Measurements from ENCODE around the gene ANKRD37. TPM values are rescaled to one million over a fixed set of nuclear protein-coding genes. Genes with fewer than 3 reads are reported as not detected.

Gene ANKRD37
- total RNA-seq, 1 experiment from 2014 or later, result 3.6 TPM

DNA sequence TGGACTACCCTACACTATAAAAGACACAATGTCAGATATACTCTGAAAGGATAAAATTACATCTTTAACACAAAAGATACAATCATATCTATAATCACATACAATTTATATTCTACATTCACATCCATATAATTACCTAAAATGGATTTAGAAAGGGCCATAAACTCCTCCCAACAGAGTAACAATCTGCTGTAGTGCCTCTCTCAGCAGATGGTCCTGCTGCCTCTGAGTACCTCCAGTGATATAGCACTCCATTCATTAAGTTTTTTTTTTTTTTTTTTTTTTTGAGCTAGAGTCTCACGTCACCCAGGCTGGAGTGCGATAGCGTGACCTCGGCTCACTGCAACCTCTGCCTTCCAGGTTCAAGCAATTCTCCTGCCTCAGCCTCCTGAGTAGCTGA lies 7.4 kb downstream of the ANKRD37 start:
- Histone ChIP-seq H3K9me3 (no peaks in the 10 kb centered on the region), H3K4me3 (ENCODE audit: low read depth, low read length) (no peak overlapping the region), H3K27me3 (replicated peaks; ENCODE audit: control insufficient read depth, insufficient read depth, low read length) (no peaks in the 10 kb centered on the region), H3K36me3 (ENCODE audit: control insufficient read depth, insufficient read depth, low read length) (no peaks in the 10 kb centered on the region), H3K4me1 (no peaks in the 10 kb centered on the region)
- no peak for DNase-seq
- no TSS peak for BruUV-seq (replicated peaks)
- CTCF ChIA-PET, result no interaction called here
- POLR2A ChIA-PET, result no interaction called here
- Mint-ChIP-seq H3K4me1 (ENCODE audit: low read depth, unreplicated experiment) (no peaks in the 10 kb centered on the region), H3K4me3 (ENCODE audit: unreplicated experiment) (no peak overlapping the region), H3K27me3 (ENCODE audit: insufficient read depth, unreplicated experiment) (no peaks in the 10 kb centered on the region), H3K9me3 (ENCODE audit: unreplicated experiment) (no peaks in the 10 kb centered on the region), H3K36me3 (ENCODE audit: insufficient read depth, unreplicated experiment) (no peaks in the 10 kb centered on the region), H3K27ac (ENCODE audit: unreplicated experiment) (no peak overlapping the region)
- intact Hi-C loops (cut with micrococcal nuclease; ENCODE audit: unreplicated experiment), result no loop called here
- no peak for TF ChIP-seq CTCF (IDR thresholded peaks at IDR 0.05; ENCODE audit: insufficient read depth in 1 of 2, low read depth in 1 of 2, low read length in 1 of 2, severe bottlenecking in 1 of 2, unreplicated experiment in 1 of 2)

DNA sequence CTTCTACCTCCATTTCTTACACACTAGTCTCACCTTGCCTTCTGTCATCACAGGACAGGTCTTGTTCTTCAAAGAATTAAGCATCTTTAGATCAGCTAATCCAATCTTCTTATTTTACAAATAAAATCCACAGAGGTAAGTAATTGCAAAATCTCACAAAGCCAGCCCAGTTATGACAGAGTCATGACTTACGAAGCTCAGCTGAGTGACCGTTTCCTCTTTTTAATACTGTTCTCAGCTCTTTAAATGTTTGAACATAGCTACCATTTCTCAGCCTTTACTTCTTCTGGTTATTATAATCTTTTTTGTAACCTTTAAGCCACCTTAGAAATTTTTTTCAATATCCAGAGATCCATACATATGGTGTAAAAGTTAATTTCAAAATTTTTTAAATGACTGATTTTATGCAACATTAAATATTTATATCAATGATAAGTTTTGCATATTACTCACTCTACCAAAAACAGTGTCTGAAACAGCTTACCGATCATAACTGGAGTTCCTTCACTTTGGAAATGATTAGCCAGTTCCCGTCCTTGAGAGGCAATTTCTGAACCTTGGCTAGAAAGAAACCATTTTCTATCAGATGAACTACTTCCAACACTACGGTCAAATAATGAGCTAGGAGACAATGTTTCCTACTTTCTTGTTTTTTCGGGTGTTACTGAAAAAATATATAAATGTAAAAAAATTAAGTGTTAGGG lies 8.8 kb downstream of the ANKRD37 start:
- no peak overlapping the region for H3K4me3 ChIP-seq (ENCODE audit: low read depth, low read length)
- ChIA-PET POLR2A (no interaction called here), CTCF (interaction anchor here (0.6 kb wide), 1 partner anchor 375 kb away, joined by 5 read pairs; no protein-coding TSS in a partner anchor)
- no peaks in the 10 kb centered on the region for H3K27me3 ChIP-seq (replicated peaks; ENCODE audit: control insufficient read depth, insufficient read depth, low read length)
- no peaks in the 10 kb centered on the region for H3K4me1 ChIP-seq
- no peaks in the 10 kb centered on the region for H3K9me3 ChIP-seq
- Mint-ChIP-seq H3K4me1 (ENCODE audit: low read depth, unreplicated experiment) (no peaks in the 10 kb centered on the region), H3K4me3 (ENCODE audit: unreplicated experiment) (no peak overlapping the region), H3K27me3 (ENCODE audit: insufficient read depth, unreplicated experiment) (no peaks in the 10 kb centered on the region), H3K36me3 (ENCODE audit: insufficient read depth, unreplicated experiment) (peaks cover 5% of the 10 kb centered on the region), H3K27ac (ENCODE audit: unreplicated experiment) (no peak overlapping the region), H3K9me3 (ENCODE audit: unreplicated experiment) (peaks cover 9% of the 10 kb centered on the region)
- intact Hi-C loops (cut with micrococcal nuclease; ENCODE audit: unreplicated experiment), result no loop called here
- no peak for TF ChIP-seq CTCF (IDR thresholded peaks at IDR 0.05; ENCODE audit: insufficient read depth in 1 of 2, low read depth in 1 of 2, low read length in 1 of 2, severe bottlenecking in 1 of 2, unreplicated experiment in 1 of 2)
- no TSS peak for BruUV-seq (replicated peaks)
- H3K36me3 ChIP-seq (ENCODE audit: control insufficient read depth, insufficient read depth, low read length), result no peaks in the 10 kb centered on the region
- no peak for DNase-seq

DNA sequence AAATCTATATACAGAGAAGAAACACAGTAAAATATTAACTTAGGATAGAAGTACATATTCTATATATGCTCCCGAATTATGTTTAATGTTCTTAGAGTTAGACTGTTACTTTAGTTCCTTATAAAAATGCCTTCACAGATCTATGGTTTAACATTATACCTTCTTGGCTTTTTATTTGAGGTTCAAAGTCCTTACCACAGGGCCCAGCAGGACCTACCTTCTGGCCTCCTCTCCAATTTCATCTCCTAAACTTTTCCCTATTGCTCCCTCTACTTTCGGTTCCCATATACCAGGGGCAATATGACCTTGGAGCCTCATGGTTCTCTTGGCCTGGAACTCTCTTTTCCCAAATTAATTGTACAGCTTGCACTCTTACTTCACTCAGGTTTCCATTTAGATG lies 11.8 kb downstream of the ANKRD37 start:
- CTCF ChIA-PET, result no interaction called here
- Mint-ChIP-seq H3K27me3 (ENCODE audit: insufficient read depth, unreplicated experiment) (no peaks in the 10 kb centered on the region), H3K4me3 (ENCODE audit: unreplicated experiment) (no peak overlapping the region), H3K9me3 (ENCODE audit: unreplicated experiment) (peaks cover 9% of the 10 kb centered on the region), H3K27ac (ENCODE audit: unreplicated experiment) (no peak overlapping the region), H3K4me1 (ENCODE audit: low read depth, unreplicated experiment) (no peaks in the 10 kb centered on the region), H3K36me3 (ENCODE audit: insufficient read depth, unreplicated experiment) (peaks cover 5% of the 10 kb centered on the region)
- no peaks in the 10 kb centered on the region for H3K4me1 ChIP-seq
- BruUV-seq (replicated peaks), result no TSS peak
- H3K36me3 ChIP-seq (ENCODE audit: control insufficient read depth, insufficient read depth, low read length), result no peaks in the 10 kb centered on the region
- intact Hi-C loops (cut with micrococcal nuclease; ENCODE audit: unreplicated experiment), result no loop called here
- TF ChIP-seq CTCF (IDR thresholded peaks at IDR 0.05; ENCODE audit: insufficient read depth in 1 of 2, low read depth in 1 of 2, low read length in 1 of 2, severe bottlenecking in 1 of 2, unreplicated experiment in 1 of 2), result no peak
- no peak for DNase-seq
- POLR2A ChIA-PET, result no interaction called here
- no peak overlapping the region for H3K4me3 ChIP-seq (ENCODE audit: low read depth, low read length)
- no peaks in the 10 kb centered on the region for H3K9me3 ChIP-seq
- no peaks in the 10 kb centered on the region for H3K27me3 ChIP-seq (replicated peaks; ENCODE audit: control insufficient read depth, insufficient read depth, low read length)
